ENCODE results near the gene CSRNP3.

- TF ChIP-seq CTCF (IDR thresholded peaks at IDR 0.05 in 2 of 3, conservative IDR thresholded peaks at IDR 0.05 in 1 of 3; ENCODE audit: borderline replicate concordance in 1 of 3, insufficient read depth in 1 of 3, low read depth in 2 of 3, low read length in 2 of 3), result no peak
- no peak for TF ChIP-seq POLR2A (IDR thresholded peaks at IDR 0.05; ENCODE audit: borderline replicate concordance, extremely low read depth, insufficient read depth, insufficient read length)
- no peak for TF ChIP-seq POLR2AphosphoS5 (IDR thresholded peaks at IDR 0.05; ENCODE audit: low read depth, low read length)
- no peak for TF ChIP-seq ZNF274 (IDR thresholded peaks at IDR 0.05; ENCODE audit: low read depth, low read length)
- TF ChIP-seq REST (IDR thresholded peaks at IDR 0.05; ENCODE audit: low read depth), result no peak
- TF ChIP-seq RAD21 (IDR thresholded peaks at IDR 0.05; ENCODE audit: low read depth), result no peak
These were observed 170.9 kb downstream of the CSRNP3 start for GRCh38 chr2:165640247-165640929.
